Fibroblast of lung (primary cell): ENCODE data around the gene FOXA3.

Experiments used
- EZH2 ChIP-seq: IDR thresholded peaks from 2 replicates; pipeline ENCODE4 v1.5.1; 2012; ENCODE audit warnings: low read length, control low read depth, mild to moderate bottlenecking; ENCODE audit errors: missing control alignments
- TF ChIP-seq, protein P1 (sequence below), 2 donors: IDR thresholded peaks in 1 of 2; conservative IDR thresholded peaks in 1 of 2; 1 replicate in 1 of 2; 2 replicates in 1 of 2; pipeline ENCODE4 v1.5.1; 2011 to 2012; ENCODE audit warnings: low read length in 2 of 2, control low read depth in 1 of 2, inconsistent platforms in 1 of 2, low read depth in 1 of 2, mild to moderate bottlenecking in 1 of 2

DNA sequence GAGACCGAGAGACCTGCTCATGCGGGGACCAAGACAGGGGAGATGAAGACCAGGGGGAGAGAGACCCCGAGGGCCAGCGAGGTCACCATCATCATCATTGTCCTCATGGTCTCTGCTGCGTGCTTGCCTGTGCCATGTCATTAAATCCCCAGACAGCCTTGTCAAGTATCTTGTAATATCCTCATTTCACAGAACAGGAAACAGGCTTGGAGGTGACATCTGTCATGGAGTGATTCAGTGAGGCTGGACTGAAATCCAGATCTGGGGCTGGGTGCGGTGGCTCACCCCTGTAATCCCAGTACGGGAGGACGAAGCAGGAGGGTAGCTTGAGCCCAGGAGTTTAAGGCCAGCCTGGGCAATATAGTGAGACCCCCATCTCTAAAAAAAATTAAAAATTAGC lies 56.3 kb downstream of the FOXA3 start:
- no peak for TF ChIP-seq EZH2
- TF ChIP-seq, protein P1, sequence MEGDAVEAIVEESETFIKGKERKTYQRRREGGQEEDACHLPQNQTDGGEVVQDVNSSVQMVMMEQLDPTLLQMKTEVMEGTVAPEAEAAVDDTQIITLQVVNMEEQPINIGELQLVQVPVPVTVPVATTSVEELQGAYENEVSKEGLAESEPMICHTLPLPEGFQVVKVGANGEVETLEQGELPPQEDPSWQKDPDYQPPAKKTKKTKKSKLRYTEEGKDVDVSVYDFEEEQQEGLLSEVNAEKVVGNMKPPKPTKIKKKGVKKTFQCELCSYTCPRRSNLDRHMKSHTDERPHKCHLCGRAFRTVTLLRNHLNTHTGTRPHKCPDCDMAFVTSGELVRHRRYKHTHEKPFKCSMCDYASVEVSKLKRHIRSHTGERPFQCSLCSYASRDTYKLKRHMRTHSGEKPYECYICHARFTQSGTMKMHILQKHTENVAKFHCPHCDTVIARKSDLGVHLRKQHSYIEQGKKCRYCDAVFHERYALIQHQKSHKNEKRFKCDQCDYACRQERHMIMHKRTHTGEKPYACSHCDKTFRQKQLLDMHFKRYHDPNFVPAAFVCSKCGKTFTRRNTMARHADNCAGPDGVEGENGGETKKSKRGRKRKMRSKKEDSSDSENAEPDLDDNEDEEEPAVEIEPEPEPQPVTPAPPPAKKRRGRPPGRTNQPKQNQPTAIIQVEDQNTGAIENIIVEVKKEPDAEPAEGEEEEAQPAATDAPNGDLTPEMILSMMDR (conservative IDR thresholded peaks at IDR 0.05 in 1 of 2, IDR thresholded peaks at IDR 0.05 in 1 of 2; ENCODE audit: low read depth in 1 of 2, low read length in 2 of 2): no peak
